K562 (cell line): ENCODE measurements around the gene GATA6. TPM values are rescaled to one million over a fixed set of nuclear protein-coding genes. Genes with fewer than 3 reads are reported as not detected.

Experiments
- ARID1B ChIP-seq: fragments of 450-650 bp; IDR thresholded peaks from 2 replicates; pipeline ENCODE4 v1.6.1; 2016; ENCODE audit warnings: antibody characterized with exemption, mild to moderate bottlenecking, inconsistent platforms
- ARNT ChIP-seq, 2 experiments: fragments of 450-650 bp; IDR thresholded peaks; 2 replicates each; pipeline ENCODE4 v1.6.1; 2016; ENCODE audit warnings: mild to moderate bottlenecking in 1 of 2
- ATF3 ChIP-seq, 2 experiments: fragments of 450-650 bp in 1 of 2; sonication (generic) in 1 of 2; formaldehyde crosslinking in 1 of 2; IDR thresholded peaks in 1 of 2; conservative IDR thresholded peaks in 1 of 2; 2 replicates each; pipeline versions ENCODE4 v1.6.1 to v1.8.1; 2016 to 2023; ENCODE audit warnings: mild to moderate bottlenecking in 2 of 2, moderate library complexity in 2 of 2, inconsistent platforms in 1 of 2, missing genetic modification reagents in 1 of 2
- DIDO1 ChIP-seq: fragments of 450-650 bp; IDR thresholded peaks from 2 replicates; pipeline ENCODE4 v1.6.1; 2016; ENCODE audit warnings: low read depth, missing biosample characterization, missing genetic modification characterization
- ELF1 ChIP-seq: fragments of 200-800 bp; sonication (Bioruptor generic); IDR thresholded peaks from 2 replicates; pipeline ENCODE4 v1.6.1; 2016; ENCODE audit warnings: missing genetic modification characterization, missing compliant biosample characterization
- GATAD2A ChIP-seq: fragments of 450-650 bp; IDR thresholded peaks from 2 replicates; pipeline ENCODE4 v1.6.1; 2017
- JUND ChIP-seq, 2 experiments: IDR thresholded peaks; 2 replicates in 1 of 2; 3 replicates in 1 of 2; pipeline ENCODE4 v1.6.1; 2011; ENCODE audit warnings: borderline replicate concordance in 2 of 2, low read depth in 2 of 2, low read length in 2 of 2, improper control_type of control experiment in 1 of 2, missing biosample characterization in 1 of 2, missing genetic modification characterization in 1 of 2, missing genetic modification reagents in 1 of 2
- NFYB ChIP-seq: IDR thresholded peaks from 2 replicates; pipeline ENCODE4 v1.6.1; 2011; ENCODE audit warnings: mild to moderate bottlenecking, moderate library complexity; ENCODE audit not compliant: insufficient read length; ENCODE audit errors: extremely low read depth
- NONO ChIP-seq, 2 experiments: fragments of 200-400 bp in 1 of 2; fragments of 450-650 bp in 1 of 2; formaldehyde crosslinking in 1 of 2; IDR thresholded peaks; 2 replicates each; pipeline ENCODE4 v1.6.1; 2017; ENCODE audit warnings: low read depth in 2 of 2, mild to moderate bottlenecking in 2 of 2, moderate library complexity in 2 of 2, low read length in 1 of 2
- PHF8 ChIP-seq: fragments of 200-600 bp; sonication (generic); IDR thresholded peaks from 2 replicates; pipeline ENCODE4 v1.6.1; 2012; ENCODE audit warnings: mixed run types, mild to moderate bottlenecking, inconsistent platforms, low read length, moderate library complexity, borderline replicate concordance
- SRSF3 ChIP-seq: fragments of 200-400 bp; formaldehyde crosslinking; IDR thresholded peaks from 2 replicates; pipeline ENCODE4 v1.6.1; 2016; ENCODE audit warnings: mild to moderate bottlenecking, low read length, moderate library complexity; ENCODE audit not compliant: insufficient read depth
- ZBTB8A ChIP-seq: fragments of 450-650 bp; IDR thresholded peaks from 2 replicates; pipeline ENCODE4 v1.6.1; 2018; ENCODE audit warnings: mild to moderate bottlenecking, moderate library complexity; ENCODE audit not compliant: partially characterized antibody
- ZNF134 ChIP-seq: fragments of 250-450 bp; sonication (Bioruptor Pico); conservative IDR thresholded peaks from 2 replicates; pipeline ENCODE4 v1.4.0; 2020
- ZNF263 ChIP-seq: sonication (generic); formaldehyde crosslinking; IDR thresholded peaks from 2 replicates; pipeline ENCODE4 v1.8.0; 2022; ENCODE audit warnings: mild to moderate bottlenecking, missing genetic modification reagents, borderline replicate concordance
- ZNF318 ChIP-seq, 2 experiments: fragments of 450-650 bp; IDR thresholded peaks; 2 replicates each; pipeline ENCODE4 v1.6.1; 2016; ENCODE audit warnings: mild to moderate bottlenecking in 2 of 2, borderline replicate concordance in 1 of 2, low read depth in 1 of 2, moderate library complexity in 1 of 2
- ZNF511 ChIP-seq: sonication (generic); formaldehyde crosslinking; IDR thresholded peaks from 2 replicates; pipeline ENCODE4 v1.8.0; 2022; ENCODE audit warnings: mild to moderate bottlenecking, missing genetic modification reagents
- ZNF780A ChIP-seq: fragments of 250-450 bp; sonication (Bioruptor Pico); IDR thresholded peaks from 2 replicates; pipeline ENCODE4 v1.5.0; 2021; ENCODE audit warnings: mild to moderate bottlenecking
- polyA plus RNA-seq, 8 experiments: library from polyadenylated mRNA; depleted of rRNA in 4 of 8; stranded (reverse) in 5 of 8; unstranded in 3 of 8; fragments of >200 nt; fragmentation: Nextera tagmentation in 2 of 8; fragmentation: Illumina TruSeq in 1 of 8; extraction: Ambion mirVana in 2 of 8; extraction: Trizol in 1 of 8; gene quantifications; 2 replicates each; pipeline versions ENCODE4 v1.2.1 to v1.2.3, GENCODE V29; 2011 to 2014; ENCODE audit warnings: inconsistent platforms in 1 of 8, missing spikeins in 1 of 8
- total RNA-seq, 7 experiments: library from RNA; depleted of rRNA in 6 of 7; stranded (reverse); fragments of >200 nt in 6 of 7; fragmentation: Illumina TruSeq in 2 of 7; extraction: Trizol in 2 of 7; gene quantifications; 2 replicates each; pipeline versions ENCODE4 v1.2.1 to v1.2.3, GENCODE V29; 2011 to 2021; ENCODE audit warnings: low replicate concordance in 1 of 7

The GATA6 gene
- total and polyA plus RNA-seq, 9 of the 15 experiments (the other 6 are each of a cell fraction or from before 2014, with no cell fraction given), result 0.01 to 0.24 (median 0.16) TPM; not detected in 5

- 0 out of 4 replicates have a peak, but pooled peaks of 1 of the 2 experiments have one; percentile 26 for TF ChIP-seq ZNF318 (IDR thresholded peaks at IDR 0.05; ENCODE audit: borderline replicate concordance in 1 of 2, low read depth in 1 of 2)
- TF ChIP-seq ARNT (IDR thresholded peaks at IDR 0.05), result no peak
- TF ChIP-seq ZNF134 (CRISPR knock-in tag), result no peak
- no peak for TF ChIP-seq DIDO1 (tag)
- TF ChIP-seq ZBTB8A, result no peak
- TF ChIP-seq ZNF511, result no peak
- peak; percentile 93 for TF ChIP-seq ATF3 (IDR thresholded peaks at IDR 0.05)
- TF ChIP-seq ATF3 (CRISPR knock-in tag; conservative IDR thresholded peaks at IDR 0.05), result peak; percentile 71; the same call in 1 of the 2 replicates
- TF ChIP-seq ZNF780A (CRISPR knock-in tag), result no peak
- TF ChIP-seq JUND (IDR thresholded peaks at IDR 0.05; ENCODE audit: borderline replicate concordance, low read depth, low read length), result peak; percentile 84
- peak; percentile 65; the same call in 1 of the 3 replicates for TF ChIP-seq JUND (tag; IDR thresholded peaks at IDR 0.05; ENCODE audit: borderline replicate concordance, low read depth, low read length)
- TF ChIP-seq NONO (IDR thresholded peaks at IDR 0.05; ENCODE audit: low read depth in 2 of 2, low read length in 1 of 2), result no peak
- no peak for TF ChIP-seq NFYB
- TF ChIP-seq ARID1B, result peak; percentile 58; the same call in 1 of the 2 replicates
- no peak for TF ChIP-seq ZNF263
- no peak for TF ChIP-seq ELF1 (tag)
- TF ChIP-seq PHF8, result no peak
- TF ChIP-seq SRSF3, result no peak
- no peak for TF ChIP-seq GATAD2A
These were observed 54.0 kb downstream of the GATA6 start (continued) for GRCh38 chr18:22223254-22223964.
